HTR-8/SVneo (cell line): Measurements from ENCODE around the gene DGAT2.

Experiments
- DNase-seq: peaks from one replicate; pipeline ENCODE4 v3.0.0; 2011; ENCODE audit warnings: low spot score, mixed read lengths; ENCODE audit not compliant: insufficient read length
- FAIRE-seq: peaks from 2 replicates; lab custom pipeline; 2011; peaks lifted over from hg19 to GRCh38; lab: Jason Lieb, UNC

DGAT2 gene

GRCh38 chr11:75796091-75796435 is 27.5 kb downstream of the DGAT2 start:
- no peak for DNase-seq
- FAIRE-seq: peak; percentile 69

- peak; percentile 48 for FAIRE-seq
- DNase-seq: no peak
These were observed 28.5 kb downstream of the DGAT2 start for GRCh38 chr11:75797116-75797515.

GRCh38 chr11:75797792-75798191 is 29.2 kb downstream of the DGAT2 start:
- FAIRE-seq (peak; percentile 13), DNase-seq (peak; percentile 31)

- no peak for DNase-seq
- FAIRE-seq: no peak
These were observed 31.6 kb downstream of the DGAT2 start for GRCh38 chr11:75800136-75800675.

GRCh38 chr11:75800728-75801361 is 32.3 kb downstream of the DGAT2 start:
- DNase-seq: no peak
- FAIRE-seq: no peak

GRCh38 chr11:75801362-75802020 is 32.9 kb downstream of the DGAT2 start:
- peak; percentile 23 for FAIRE-seq
- DNase-seq: no peak

- no peak for DNase-seq
- no peak for FAIRE-seq
These were observed 33.7 kb downstream of the DGAT2 start for GRCh38 chr11:75802021-75802912.

- FAIRE-seq: peak; percentile 91
- DNase-seq: peak; percentile 84
These were observed 34.6 kb downstream of the DGAT2 start for GRCh38 chr11:75802913-75803820.

GRCh38 chr11:75809111-75809510 is 40.5 kb downstream of the DGAT2 start:
- DNase-seq (no peak), FAIRE-seq (no peak)

- DNase-seq (no peak), FAIRE-seq (no peak)
These were observed 41.4 kb downstream of the DGAT2 start for GRCh38 chr11:75809991-75810390.

- FAIRE-seq: no peak
These were observed 42.2 kb downstream of the DGAT2 start for GRCh38 chr11:75810637-75811390.

GRCh38 chr11:75811485-75811884 is 42.9 kb downstream of the DGAT2 start:
- no peak for DNase-seq
- no peak for FAIRE-seq

More at GRCh38 chr11:75810637-75811390, 42.2 kb downstream of the DGAT2 start:
- no peak for DNase-seq

- no peak for DNase-seq
- FAIRE-seq: no peak
These were observed 44.0 kb downstream of the DGAT2 start for GRCh38 chr11:75812542-75813040.

- FAIRE-seq (no peak), DNase-seq (no peak)
These were observed 44.5 kb downstream of the DGAT2 start for GRCh38 chr11:75813124-75813523.

GRCh38 chr11:75813622-75814039 is 45.1 kb downstream of the DGAT2 start:
- DNase-seq (no peak), FAIRE-seq (no peak)

GRCh38 chr11:75814363-75814676 is 45.7 kb downstream of the DGAT2 start:
- FAIRE-seq: no peak

GRCh38 chr11:75814677-75815344 is 46.2 kb downstream of the DGAT2 start, which contains the start of gene UVRAG:
Gene UVRAG (plus strand): TSS chr11:75815210. CDS start chr11:75815408, 198 bp downstream.
- DNase-seq (peak; percentile 99), FAIRE-seq (peak; percentile 90)

More at GRCh38 chr11:75814363-75814676, 45.7 kb downstream of the DGAT2 start:
- no peak for DNase-seq
